ENCODE measurements around the gene ZNF485. TPM values are rescaled to one million over a fixed set of nuclear protein-coding genes. Genes with fewer than 3 reads are reported as not detected.

The ZNF485 gene
- polyA plus RNA-seq, 1 of the 3 experiments (the other 2 are of a cell fraction) = 3.0 TPM

GRCh38 chr10:43619368-43619767, 13.1 kb downstream of the ZNF485 start:
- Histone ChIP-seq H3K9me2 (no peaks in the 10 kb centered on the region), H3K36me3 (replicated peaks in 1 of 2; ENCODE audit: control insufficient read depth in 1 of 2, insufficient read depth in 2 of 2, low read length in 1 of 2) (peaks cover 22 to 24% of the 10 kb centered on the region in 2 experiments), H3K79me2 (ENCODE audit: insufficient read depth) (no peaks in the 10 kb centered on the region; the same call in 1 of the 2 replicates), H4K20me1 (ENCODE audit: insufficient read depth) (no peaks in the 10 kb centered on the region), H3K27ac (ENCODE audit: low read depth in 2 of 2, low read length in 1 of 2) (no peak overlapping the region), H3K4me3 (ENCODE audit: low read depth in 2 of 2, low read length in 1 of 2) (no peak overlapping the region), H3K27me3 (ENCODE audit: insufficient read depth) (no peaks in the 10 kb centered on the region), H3K4me2 (no peak overlapping the region), H3K4me1 (ENCODE audit: control insufficient read depth in 1 of 2, insufficient read depth in 2 of 2, low read depth in 1 of 2, low read length in 1 of 2) (no peaks in the 10 kb centered on the region), H3K9me3 (peaks cover 27% of the 10 kb centered on the region), H3K9ac (no peak overlapping the region), H2AFZ (ENCODE audit: low read depth) (no peak overlapping the region), H3F3A (replicated peaks; ENCODE audit: insufficient read depth) (no peaks in the 10 kb centered on the region)
- DNase-seq = no peak
- 98% methylated on average over 2 of the region's 2 CpGs for WGBS (ENCODE audit: low lambda C conversion rate)
- no peak for TF ChIP-seq FOXM1 (IDR thresholded peaks at IDR 0.05; ENCODE audit: low read depth)
- no peak for TF ChIP-seq EZH2phosphoT487 (IDR thresholded peaks at IDR 0.05; ENCODE audit: borderline replicate concordance, low read depth)
- TF ChIP-seq, protein P1, sequence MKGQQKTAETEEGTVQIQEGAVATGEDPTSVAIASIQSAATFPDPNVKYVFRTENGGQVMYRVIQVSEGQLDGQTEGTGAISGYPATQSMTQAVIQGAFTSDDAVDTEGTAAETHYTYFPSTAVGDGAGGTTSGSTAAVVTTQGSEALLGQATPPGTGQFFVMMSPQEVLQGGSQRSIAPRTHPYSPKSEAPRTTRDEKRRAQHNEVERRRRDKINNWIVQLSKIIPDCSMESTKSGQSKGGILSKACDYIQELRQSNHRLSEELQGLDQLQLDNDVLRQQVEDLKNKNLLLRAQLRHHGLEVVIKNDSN (IDR thresholded peaks at IDR 0.05; ENCODE audit: borderline replicate concordance, low read depth) = no peak
- TF ChIP-seq RCOR1 (IDR thresholded peaks at IDR 0.05; ENCODE audit: low read length) = no peak
- TF ChIP-seq MEF2A (IDR thresholded peaks at IDR 0.05; ENCODE audit: borderline replicate concordance, low read depth) = no peak
- TF ChIP-seq, protein P2, sequence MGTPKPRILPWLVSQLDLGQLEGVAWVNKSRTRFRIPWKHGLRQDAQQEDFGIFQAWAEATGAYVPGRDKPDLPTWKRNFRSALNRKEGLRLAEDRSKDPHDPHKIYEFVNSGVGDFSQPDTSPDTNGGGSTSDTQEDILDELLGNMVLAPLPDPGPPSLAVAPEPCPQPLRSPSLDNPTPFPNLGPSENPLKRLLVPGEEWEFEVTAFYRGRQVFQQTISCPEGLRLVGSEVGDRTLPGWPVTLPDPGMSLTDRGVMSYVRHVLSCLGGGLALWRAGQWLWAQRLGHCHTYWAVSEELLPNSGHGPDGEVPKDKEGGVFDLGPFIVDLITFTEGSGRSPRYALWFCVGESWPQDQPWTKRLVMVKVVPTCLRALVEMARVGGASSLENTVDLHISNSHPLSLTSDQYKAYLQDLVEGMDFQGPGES (IDR thresholded peaks at IDR 0.05; ENCODE audit: low read depth, low read length) = no peak
- no peak for TF ChIP-seq YY1 (IDR thresholded peaks at IDR 0.05; ENCODE audit: low read depth)
- no peak for TF ChIP-seq SMC3 (IDR thresholded peaks at IDR 0.05; ENCODE audit: low read depth, low read length)
- TF ChIP-seq GATA2 (CRISPR knock-in tag; IDR thresholded peaks at IDR 0.05) = no peak
- ChIA-PET POLR2A (no interaction called here), CTCF (no interaction called here)

DNA sequence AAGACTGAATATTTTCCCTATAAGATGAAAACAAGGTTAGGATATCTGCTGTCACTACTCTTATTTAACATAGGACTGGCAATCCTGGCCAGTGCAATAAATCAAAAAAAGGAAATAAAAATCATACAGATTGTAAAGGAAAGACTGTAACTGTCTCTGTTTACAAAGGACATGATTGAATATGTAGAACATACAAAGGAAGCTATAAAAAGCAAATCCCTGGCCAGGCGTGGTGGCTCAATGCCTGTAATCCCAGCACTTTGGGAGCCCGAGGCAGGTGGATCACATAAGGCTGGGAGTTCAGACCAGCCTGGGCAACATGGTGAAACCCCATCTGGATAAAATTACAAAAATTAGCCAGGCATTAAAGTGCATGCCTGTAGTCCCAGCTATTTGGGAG, 15.8 kb downstream of the ZNF485 start:
- DNase-seq = no peak
- Histone ChIP-seq H3K27me3 (ENCODE audit: insufficient read depth) (no peaks in the 10 kb centered on the region), H3K4me2 (no peak overlapping the region), H3K9me2 (no peaks in the 10 kb centered on the region), H3F3A (replicated peaks; ENCODE audit: insufficient read depth) (no peaks in the 10 kb centered on the region), H3K9me3 (peaks cover 10% of the 10 kb centered on the region; the same call in 1 of the 2 replicates), H3K27ac (ENCODE audit: low read depth in 2 of 2, low read length in 1 of 2) (no peak overlapping the region), H3K4me3 (ENCODE audit: low read depth in 2 of 2, low read length in 1 of 2) (no peak overlapping the region; a peak in 1 of 4 replicates), H3K4me1 (ENCODE audit: control insufficient read depth in 1 of 2, insufficient read depth in 2 of 2, low read depth in 1 of 2, low read length in 1 of 2) (no peaks in the 10 kb centered on the region), H3K9ac (no peak overlapping the region), H2AFZ (ENCODE audit: low read depth) (no peak overlapping the region), H3K36me3 (replicated peaks in 1 of 2; ENCODE audit: control insufficient read depth in 1 of 2, insufficient read depth in 2 of 2, low read length in 1 of 2) (peaks cover 2 to 5% of the 10 kb centered on the region in 2 experiments), H4K20me1 (ENCODE audit: insufficient read depth) (no peaks in the 10 kb centered on the region), H3K79me2 (ENCODE audit: insufficient read depth) (no peaks in the 10 kb centered on the region)
- 52% methylated on average over 2 of the region's 2 CpGs for WGBS (ENCODE audit: low lambda C conversion rate)
- ChIA-PET CTCF (no interaction called here), POLR2A (no interaction called here)
- no peak for TF ChIP-seq FOXJ3 (CRISPR knock-in tag; IDR thresholded peaks at IDR 0.05)
- no peak for TF ChIP-seq GABPA (IDR thresholded peaks at IDR 0.05; ENCODE audit: low read depth)
- TF ChIP-seq POLR2AphosphoS5 (IDR thresholded peaks at IDR 0.05; ENCODE audit: low read depth, low read length) = no peak
- TF ChIP-seq, protein P3, sequence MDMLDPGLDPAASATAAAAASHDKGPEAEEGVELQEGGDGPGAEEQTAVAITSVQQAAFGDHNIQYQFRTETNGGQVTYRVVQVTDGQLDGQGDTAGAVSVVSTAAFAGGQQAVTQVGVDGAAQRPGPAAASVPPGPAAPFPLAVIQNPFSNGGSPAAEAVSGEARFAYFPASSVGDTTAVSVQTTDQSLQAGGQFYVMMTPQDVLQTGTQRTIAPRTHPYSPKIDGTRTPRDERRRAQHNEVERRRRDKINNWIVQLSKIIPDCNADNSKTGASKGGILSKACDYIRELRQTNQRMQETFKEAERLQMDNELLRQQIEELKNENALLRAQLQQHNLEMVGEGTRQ (IDR thresholded peaks at IDR 0.05; ENCODE audit: borderline replicate concordance, low read depth, low read length) = no peak
- TF ChIP-seq EZH2phosphoT487 (IDR thresholded peaks at IDR 0.05; ENCODE audit: borderline replicate concordance, low read depth) = no peak
- no peak for TF ChIP-seq FOSL2 (IDR thresholded peaks at IDR 0.05; ENCODE audit: borderline replicate concordance, low read depth)
- TF ChIP-seq, protein P4, sequence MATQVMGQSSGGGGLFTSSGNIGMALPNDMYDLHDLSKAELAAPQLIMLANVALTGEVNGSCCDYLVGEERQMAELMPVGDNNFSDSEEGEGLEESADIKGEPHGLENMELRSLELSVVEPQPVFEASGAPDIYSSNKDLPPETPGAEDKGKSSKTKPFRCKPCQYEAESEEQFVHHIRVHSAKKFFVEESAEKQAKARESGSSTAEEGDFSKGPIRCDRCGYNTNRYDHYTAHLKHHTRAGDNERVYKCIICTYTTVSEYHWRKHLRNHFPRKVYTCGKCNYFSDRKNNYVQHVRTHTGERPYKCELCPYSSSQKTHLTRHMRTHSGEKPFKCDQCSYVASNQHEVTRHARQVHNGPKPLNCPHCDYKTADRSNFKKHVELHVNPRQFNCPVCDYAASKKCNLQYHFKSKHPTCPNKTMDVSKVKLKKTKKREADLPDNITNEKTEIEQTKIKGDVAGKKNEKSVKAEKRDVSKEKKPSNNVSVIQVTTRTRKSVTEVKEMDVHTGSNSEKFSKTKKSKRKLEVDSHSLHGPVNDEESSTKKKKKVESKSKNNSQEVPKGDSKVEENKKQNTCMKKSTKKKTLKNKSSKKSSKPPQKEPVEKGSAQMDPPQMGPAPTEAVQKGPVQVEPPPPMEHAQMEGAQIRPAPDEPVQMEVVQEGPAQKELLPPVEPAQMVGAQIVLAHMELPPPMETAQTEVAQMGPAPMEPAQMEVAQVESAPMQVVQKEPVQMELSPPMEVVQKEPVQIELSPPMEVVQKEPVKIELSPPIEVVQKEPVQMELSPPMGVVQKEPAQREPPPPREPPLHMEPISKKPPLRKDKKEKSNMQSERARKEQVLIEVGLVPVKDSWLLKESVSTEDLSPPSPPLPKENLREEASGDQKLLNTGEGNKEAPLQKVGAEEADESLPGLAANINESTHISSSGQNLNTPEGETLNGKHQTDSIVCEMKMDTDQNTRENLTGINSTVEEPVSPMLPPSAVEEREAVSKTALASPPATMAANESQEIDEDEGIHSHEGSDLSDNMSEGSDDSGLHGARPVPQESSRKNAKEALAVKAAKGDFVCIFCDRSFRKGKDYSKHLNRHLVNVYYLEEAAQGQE (IDR thresholded peaks at IDR 0.05; ENCODE audit: low read depth, low read length) = no peak
- TF ChIP-seq, protein P1 (IDR thresholded peaks at IDR 0.05; ENCODE audit: borderline replicate concordance, low read depth) = no peak
- TF ChIP-seq MEF2A (IDR thresholded peaks at IDR 0.05; ENCODE audit: borderline replicate concordance, low read depth) = no peak
- no peak for TF ChIP-seq TAF1 (IDR thresholded peaks at IDR 0.05; ENCODE audit: borderline replicate concordance, low read depth, low read length)
- TF ChIP-seq NFIC (IDR thresholded peaks at IDR 0.05; ENCODE audit: borderline replicate concordance) = no peak
- TF ChIP-seq, protein P5, sequence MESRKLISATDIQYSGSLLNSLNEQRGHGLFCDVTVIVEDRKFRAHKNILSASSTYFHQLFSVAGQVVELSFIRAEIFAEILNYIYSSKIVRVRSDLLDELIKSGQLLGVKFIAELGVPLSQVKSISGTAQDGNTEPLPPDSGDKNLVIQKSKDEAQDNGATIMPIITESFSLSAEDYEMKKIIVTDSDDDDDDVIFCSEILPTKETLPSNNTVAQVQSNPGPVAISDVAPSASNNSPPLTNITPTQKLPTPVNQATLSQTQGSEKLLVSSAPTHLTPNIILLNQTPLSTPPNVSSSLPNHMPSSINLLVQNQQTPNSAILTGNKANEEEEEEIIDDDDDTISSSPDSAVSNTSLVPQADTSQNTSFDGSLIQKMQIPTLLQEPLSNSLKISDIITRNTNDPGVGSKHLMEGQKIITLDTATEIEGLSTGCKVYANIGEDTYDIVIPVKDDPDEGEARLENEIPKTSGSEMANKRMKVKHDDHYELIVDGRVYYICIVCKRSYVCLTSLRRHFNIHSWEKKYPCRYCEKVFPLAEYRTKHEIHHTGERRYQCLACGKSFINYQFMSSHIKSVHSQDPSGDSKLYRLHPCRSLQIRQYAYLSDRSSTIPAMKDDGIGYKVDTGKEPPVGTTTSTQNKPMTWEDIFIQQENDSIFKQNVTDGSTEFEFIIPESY (IDR thresholded peaks at IDR 0.05; ENCODE audit: borderline replicate concordance, low read depth) = no peak
